GM19099 (cell line): ENCODE data around the gene KLHL13.

Source experiments
- POLR2A ChIP-seq: IDR thresholded peaks from 3 replicates; pipeline ENCODE4 v1.6.1; 2011; ENCODE audit warnings: low read depth; ENCODE audit not compliant: insufficient read length; ENCODE audit errors: extremely low read depth

Gene KLHL13

DNA sequence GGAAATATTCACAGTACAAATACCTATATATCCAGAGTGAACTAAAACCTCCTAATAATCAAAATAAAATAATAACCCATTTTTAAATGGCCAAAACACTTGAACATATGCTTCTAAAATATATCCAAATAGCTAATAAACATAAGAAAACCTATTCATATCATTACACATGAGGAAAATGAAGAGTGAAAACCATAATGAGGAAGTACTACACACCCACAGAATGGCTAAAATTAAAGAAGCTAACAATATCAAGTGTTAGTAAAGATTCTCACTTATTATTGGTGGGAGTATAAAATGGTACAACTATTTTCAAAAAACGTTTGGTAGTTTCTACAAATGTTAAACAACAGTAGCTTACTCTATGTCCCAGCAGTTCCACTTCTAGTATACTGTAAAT is 92.1 kb downstream of the KLHL13 start:
- no peak for TF ChIP-seq POLR2A

- TF ChIP-seq POLR2A, result no peak
Measured at GRCh38 chrX:118022753-118023152, 93.9 kb downstream of the KLHL13 start.

DNA sequence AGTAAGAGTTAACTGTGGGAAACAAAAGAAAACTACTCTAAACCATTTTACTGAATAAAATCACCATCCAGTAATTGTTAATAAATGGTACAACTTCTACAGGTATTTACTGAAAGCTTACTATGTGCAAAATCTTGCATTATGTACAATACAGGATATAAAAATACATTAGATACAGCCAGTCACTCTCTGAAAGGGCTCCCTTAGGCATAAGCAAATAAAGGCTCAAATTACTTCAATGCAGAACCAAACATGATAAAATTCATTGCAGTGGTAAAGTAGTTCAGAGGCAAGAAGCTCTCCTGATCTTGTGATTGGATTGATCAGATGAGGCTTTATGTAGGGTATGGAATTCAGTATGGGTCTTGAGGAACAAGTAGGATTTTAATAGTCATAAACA is 100.2 kb downstream of the KLHL13 start:
- no peak for TF ChIP-seq POLR2A

GRCh38 chrX:118000518-118000917 is 116.1 kb downstream of the KLHL13 start:
- TF ChIP-seq POLR2A, result no peak

- no peak for TF ChIP-seq POLR2A
Measured at GRCh38 chrX:117998171-117998570, 118.4 kb downstream of the KLHL13 start.

GRCh38 chrX:117996918-117997480 is 119.6 kb downstream of the KLHL13 start:
- no peak for TF ChIP-seq POLR2A

GRCh38 chrX:117996408-117996807 is 120.2 kb downstream of the KLHL13 start:
- TF ChIP-seq POLR2A, result no peak

DNA sequence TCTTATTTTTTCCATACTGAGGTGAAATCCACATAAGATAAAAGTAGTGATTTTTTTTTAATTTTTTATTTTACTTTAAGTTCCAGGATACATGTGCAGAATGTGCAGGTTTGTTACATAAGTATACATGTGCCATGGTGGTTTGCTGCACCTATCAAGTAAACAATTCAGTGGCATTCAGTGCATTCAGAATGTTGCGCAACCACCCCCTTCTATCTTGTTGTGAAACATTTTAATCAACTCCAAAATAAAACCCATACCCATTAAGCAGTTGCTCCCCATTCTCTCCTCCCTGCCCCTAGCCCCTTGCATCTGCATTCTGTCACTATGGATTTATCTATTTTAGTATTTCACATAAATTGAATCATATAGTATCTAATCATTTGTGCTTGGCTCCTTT is 121.2 kb downstream of the KLHL13 start:
- no peak for TF ChIP-seq POLR2A

DNA sequence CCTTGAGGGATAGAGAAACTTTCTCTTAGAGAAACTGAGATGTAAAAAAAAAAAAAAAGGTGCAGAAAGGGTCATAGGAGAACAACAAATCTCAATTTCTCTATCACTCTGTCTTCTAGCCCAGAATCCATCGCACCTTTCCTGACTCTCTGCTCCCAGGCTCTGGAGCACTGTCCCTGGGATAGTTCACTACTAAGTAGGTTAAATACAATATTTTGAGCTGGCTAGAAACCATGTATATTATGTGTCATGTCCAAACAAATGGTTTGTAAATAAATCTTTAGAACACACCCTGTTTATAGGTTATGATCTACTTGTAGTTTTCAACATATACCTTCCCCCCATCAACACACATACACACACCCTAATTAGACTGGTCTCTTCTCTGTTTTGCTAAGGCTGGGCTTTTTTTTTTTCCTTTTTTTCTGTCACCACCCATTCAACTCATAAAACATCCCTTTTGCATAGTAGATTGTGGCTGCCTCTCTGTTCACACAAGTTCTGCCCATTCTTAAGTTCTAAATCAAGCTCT is 124.4 kb downstream of the KLHL13 start:
- no peak for TF ChIP-seq POLR2A

- no peak for TF ChIP-seq POLR2A
Measured at GRCh38 chrX:117990438-117990837, 126.2 kb downstream of the KLHL13 start.

DNA sequence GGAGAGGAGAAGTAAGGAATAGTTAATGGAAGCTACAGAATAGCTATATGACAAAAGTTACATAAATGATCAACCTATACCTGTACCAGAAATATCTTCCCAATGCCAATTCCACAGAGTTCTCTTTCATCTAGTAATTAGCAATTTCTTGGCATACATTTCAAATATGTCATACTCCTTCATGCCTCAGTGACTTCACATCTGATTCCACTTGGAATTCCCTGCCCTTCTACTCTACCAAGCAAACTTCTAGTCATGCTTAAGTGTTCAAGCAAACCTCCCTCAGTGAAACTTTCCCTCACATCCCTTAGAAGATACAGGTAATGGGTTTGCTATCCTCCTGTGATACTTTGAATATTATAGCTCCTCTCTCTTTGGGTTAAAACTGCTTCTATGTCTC is 127.1 kb downstream of the KLHL13 start:
- TF ChIP-seq POLR2A, result no peak

DNA sequence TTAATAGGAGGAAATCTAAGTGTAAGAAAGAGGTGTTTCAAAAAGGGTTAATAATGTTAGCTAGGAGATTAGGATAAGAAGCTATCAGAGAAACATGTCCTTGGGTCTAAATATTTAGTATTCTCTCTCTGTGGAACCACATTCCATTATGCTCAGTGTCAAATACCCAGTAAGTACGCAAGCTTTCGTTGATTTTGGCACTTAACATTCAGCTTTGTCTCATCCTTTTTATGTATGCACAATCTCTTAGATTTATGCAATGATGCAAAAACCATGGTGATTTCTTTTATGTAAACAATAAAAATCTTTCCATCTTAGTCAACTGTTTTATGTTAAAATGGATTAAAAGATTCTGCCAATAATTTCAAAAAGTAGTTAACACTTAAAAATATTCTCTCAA is 129.2 kb downstream of the KLHL13 start:
- TF ChIP-seq POLR2A, result no peak

DNA sequence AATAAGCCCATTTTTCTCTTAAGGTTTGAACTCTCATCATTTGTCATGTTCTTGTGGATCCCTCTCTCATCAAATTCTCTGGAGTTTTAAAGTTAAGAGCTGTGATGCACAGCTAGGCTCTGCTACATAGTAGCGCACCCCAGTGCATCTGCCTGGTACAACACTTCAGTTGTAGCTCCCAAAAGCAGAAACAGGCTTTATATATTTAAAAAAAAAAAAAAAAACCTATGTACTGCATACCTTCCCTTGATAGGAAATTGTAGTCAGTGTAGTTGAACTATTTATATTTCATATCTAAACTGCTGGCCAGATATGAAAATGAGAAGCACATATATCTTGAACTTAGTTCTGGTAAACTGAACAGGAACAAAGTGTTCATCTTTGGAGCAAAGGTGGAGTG is 131.4 kb downstream of the KLHL13 start:
- TF ChIP-seq POLR2A, result no peak

DNA sequence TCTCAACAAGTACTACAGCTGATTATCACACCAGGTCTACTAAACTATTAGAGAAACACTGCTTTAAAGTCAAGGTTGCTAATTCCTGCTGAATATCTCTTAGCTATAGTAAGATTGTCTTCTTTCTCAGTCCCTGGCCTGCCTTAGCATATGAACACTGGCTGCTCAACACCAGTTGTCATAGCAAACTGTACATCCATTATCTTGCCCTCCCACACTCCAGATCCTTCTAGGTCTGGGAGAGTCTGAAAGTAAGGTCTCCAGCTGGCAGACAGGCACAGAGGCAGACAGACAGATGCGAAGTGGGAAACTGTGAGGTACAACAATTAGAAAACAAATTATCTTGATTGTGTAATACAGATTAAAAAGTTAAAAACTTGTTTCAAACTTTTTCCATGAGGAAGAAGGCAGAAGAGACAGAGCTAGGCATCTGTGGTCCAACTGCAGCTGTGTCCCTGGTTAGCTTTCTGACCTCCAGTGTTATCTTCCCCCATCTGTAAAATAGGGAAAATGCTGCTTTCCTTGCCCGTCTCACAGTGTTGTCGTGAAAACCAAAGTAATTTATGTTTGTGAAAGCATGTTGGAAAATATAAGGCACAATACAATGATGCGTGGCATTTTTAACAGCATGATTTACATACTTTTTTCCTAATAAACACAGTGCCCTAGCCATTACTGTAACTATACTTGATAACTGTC is 133.8 kb downstream of the KLHL13 start:
- no peak for TF ChIP-seq POLR2A

DNA sequence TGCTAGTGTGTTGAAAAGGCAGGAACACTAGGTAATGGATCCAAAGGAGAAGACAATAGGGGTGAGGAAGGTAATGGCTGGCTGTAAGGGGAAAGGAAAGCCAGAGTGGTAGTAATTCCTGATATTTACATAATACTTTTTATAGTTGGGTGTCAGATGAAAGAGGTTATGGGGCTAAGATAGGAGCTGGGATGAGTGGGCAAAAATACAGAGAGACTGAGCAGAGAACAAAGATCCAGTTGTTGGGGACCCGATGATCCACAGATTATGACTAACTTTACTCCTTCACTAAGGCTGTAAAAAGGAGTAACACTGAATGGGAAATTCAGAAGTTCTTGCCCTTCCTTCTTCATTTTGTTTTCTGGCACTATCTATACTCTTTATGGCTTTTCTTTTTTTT is 138.2 kb downstream of the KLHL13 start:
- TF ChIP-seq POLR2A, result no peak

DNA sequence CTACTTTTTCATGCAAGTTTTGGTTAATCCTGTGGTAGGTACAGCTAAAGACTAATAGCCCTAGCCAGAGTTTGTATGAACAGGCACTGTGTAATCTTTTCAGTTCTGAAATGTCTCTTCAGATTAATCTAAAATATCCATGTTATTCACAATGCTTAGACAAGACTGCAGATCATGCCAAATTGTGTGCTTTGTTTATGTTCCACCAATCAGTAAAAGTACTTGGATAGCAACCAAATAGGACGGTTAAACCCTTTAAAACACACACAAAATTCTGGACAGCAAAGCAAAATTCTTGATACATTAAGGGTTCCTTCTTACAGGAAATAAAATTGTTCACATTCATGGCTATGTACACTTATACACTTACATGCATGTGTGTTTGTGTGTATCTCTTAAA is 139.1 kb downstream of the KLHL13 start:
- TF ChIP-seq POLR2A, result no peak
